GM12892 (cell line): ENCODE results near the gene NLGN2.
"Not testable (repeated sequence)": the region's sequence is repeated elsewhere in the genome, so short reads cannot be mapped to it uniquely, and the experiment has no call there.

Experiments
- POLR2A ChIP-seq: IDR thresholded peaks from 2 replicates; pipeline ENCODE4 v1.6.1; 2011; ENCODE audit warnings: low read depth, low read length, control low read depth
- POLR2AphosphoS5 ChIP-seq: IDR thresholded peaks from 2 replicates; pipeline ENCODE4 v1.6.1; 2011; ENCODE audit warnings: low read depth, low read length, control low read depth

GRCh38 chr17:7365963-7366362 lies 41.7 kb upstream of the NLGN2 start:
- TF ChIP-seq POLR2A, POLR2AphosphoS5: not testable (repeated sequence)
